ENCODE data around the gene CNGB1.

CNGB1 gene

GRCh38 chr16:58000706-58001676 is 30.1 kb upstream of the CNGB1 start, which contains the start of gene USB1:
TSS of gene USB1 (plus strand) at chr16:58001407. CDS start at chr16:58001484, 77 bp downstream.
- 0% methylated on average over 68 of the region's 81 CpGs for WGBS (ENCODE audit: insufficient coverage)

GRCh38 chr16:57999971-58000705 is 29.2 kb upstream of the CNGB1 start, which contains the start of gene ZNF319:
TSS of gene ZNF319 (minus strand) at chr16:58000672. CDS start at chr16:57998265, 2,407 bp downstream.
- ChIA-PET POLR2A (no interaction called here), CTCF (interaction anchor here (1.2 to 7.7 kb wide), 7 partner anchors 9 to 200 kb away, joined by 3 to 61 read pairs (median 5); no protein-coding TSS in a partner anchor)
- Histone ChIP-seq H3K4me1 (ENCODE audit: control extremely low read depth in 1 of 4, control insufficient read depth in 4 of 4, insufficient read depth in 4 of 4, low read length in 3 of 4) (peaks cover 4 to 35% (median 24%) of the 10 kb centered on the region in 4 experiments), H3K27me3 (replicated peaks in 2 of 5; ENCODE audit: control insufficient read depth in 4 of 5, insufficient read depth in 5 of 5, low read length in 4 of 5) (no peaks in the 10 kb centered on the region), H3K9me3 (ENCODE audit: control extremely low read depth in 1 of 5, control insufficient read depth in 4 of 5, insufficient read depth in 2 of 5, low read depth in 1 of 5, low read length in 4 of 5) (no peaks in the 10 kb centered on the region), H3K4me3 (ENCODE audit: control insufficient read depth in 1 of 7, extremely low read depth in 1 of 7, insufficient read depth in 4 of 7, low read depth in 2 of 7, low read length in 6 of 7) (peak within 1 kb of the TSS; percentile 70 to 89 (median 80)), H3K36me3 (ENCODE audit: control insufficient read depth in 4 of 4, insufficient read depth in 4 of 4, low read length in 3 of 4) (peaks cover 0 to 39% (median 23%) of the 10 kb centered on the region in 4 experiments), H3K27ac (ENCODE audit: insufficient read depth in 1 of 2, low read depth in 1 of 2, low read length in 2 of 2, poor library complexity in 1 of 2, severe bottlenecking in 2 of 2) (peak within 1 kb of the TSS; percentile 33 to 77)
- WGBS (ENCODE audit: insufficient coverage) = 0% methylated on average over 34 of the region's 95 CpGs
- no peak for DNase-seq

More at GRCh38 chr16:58000706-58001676, 30.1 kb upstream of the CNGB1 start, which contains the start of gene USB1:
- Histone ChIP-seq H3K4me1 (ENCODE audit: control extremely low read depth in 1 of 4, control insufficient read depth in 4 of 4, insufficient read depth in 4 of 4, low read length in 3 of 4) (peaks cover 4 to 35% (median 24%) of the 10 kb centered on the region in 4 experiments), H3K9me3 (ENCODE audit: control extremely low read depth in 1 of 5, control insufficient read depth in 4 of 5, insufficient read depth in 2 of 5, low read depth in 1 of 5, low read length in 4 of 5) (no peaks in the 10 kb centered on the region), H3K27me3 (replicated peaks in 2 of 5; ENCODE audit: control insufficient read depth in 4 of 5, insufficient read depth in 5 of 5, low read length in 4 of 5) (no peaks in the 10 kb centered on the region), H3K27ac (ENCODE audit: insufficient read depth in 1 of 2, low read depth in 1 of 2, low read length in 2 of 2, poor library complexity in 1 of 2, severe bottlenecking in 2 of 2) (peak within 1 kb of the TSS in 1 of 2 experiments; percentile 77), H3K4me3 (ENCODE audit: control insufficient read depth in 1 of 7, extremely low read depth in 1 of 7, insufficient read depth in 4 of 7, low read depth in 2 of 7, low read length in 6 of 7) (peak within 1 kb of the TSS; percentile 70 to 89 (median 80)), H3K36me3 (ENCODE audit: control insufficient read depth in 4 of 4, insufficient read depth in 4 of 4, low read length in 3 of 4) (peaks cover 0 to 34% (median 19%) of the 10 kb centered on the region in 4 experiments)
- POLR2A ChIA-PET = no interaction called here
- CTCF ChIA-PET = interaction anchor here (0.7 to 7.7 kb wide), 12 partner anchors 10 to 245 kb away, joined by 3 to 61 read pairs (median 4); no protein-coding TSS in a partner anchor
- peak; percentile 92 to 94 (median 94) for DNase-seq

- POLR2A ChIA-PET = no interaction called here
- peak overlapping the region in 1 of 2 experiments; percentile 68 for H3K27ac ChIP-seq (ENCODE audit: insufficient read depth in 1 of 2, low read depth in 1 of 2, low read length in 2 of 2, poor library complexity in 1 of 2, severe bottlenecking in 2 of 2)
Measured at GRCh38 chr16:57999366-57999970, 28.5 kb upstream of the CNGB1 start.

GRCh38 chr16:57998992-57999365 is 28.1 kb upstream of the CNGB1 start:
- Histone ChIP-seq H3K4me3 (ENCODE audit: control insufficient read depth in 1 of 7, extremely low read depth in 1 of 7, insufficient read depth in 4 of 7, low read depth in 2 of 7, low read length in 6 of 7) (peak overlapping the region in 4 of 7 experiments; percentile 62 to 83 (median 75)), H3K4me1 (ENCODE audit: control extremely low read depth in 1 of 4, control insufficient read depth in 4 of 4, insufficient read depth in 4 of 4, low read length in 3 of 4) (peaks cover 4 to 41% (median 35%) of the 10 kb centered on the region in 4 experiments), H3K9me3 (ENCODE audit: control extremely low read depth in 1 of 5, control insufficient read depth in 4 of 5, insufficient read depth in 2 of 5, low read depth in 1 of 5, low read length in 4 of 5) (no peaks in the 10 kb centered on the region), H3K27me3 (replicated peaks in 2 of 5; ENCODE audit: control insufficient read depth in 4 of 5, insufficient read depth in 5 of 5, low read length in 4 of 5) (no peaks in the 10 kb centered on the region), H3K27ac (ENCODE audit: insufficient read depth in 1 of 2, low read depth in 1 of 2, low read length in 2 of 2, poor library complexity in 1 of 2, severe bottlenecking in 2 of 2) (no peak overlapping the region), H3K36me3 (ENCODE audit: control insufficient read depth in 4 of 4, insufficient read depth in 4 of 4, low read length in 3 of 4) (peaks cover 0 to 42% (median 22%) of the 10 kb centered on the region in 4 experiments)
- ChIA-PET CTCF (interaction anchor here (0.6 to 7.7 kb wide), 4 partner anchors 8 to 123 kb away, joined by 3 to 61 read pairs (median 18); no protein-coding TSS in a partner anchor), POLR2A (no interaction called here)
- DNase-seq = no peak
- WGBS (ENCODE audit: insufficient coverage) = 88% methylated on average over 1 of the region's 3 CpGs

More at GRCh38 chr16:57999366-57999970, 28.5 kb upstream of the CNGB1 start:
- H3K4me1 ChIP-seq (ENCODE audit: control extremely low read depth in 1 of 4, control insufficient read depth in 4 of 4, insufficient read depth in 4 of 4, low read length in 3 of 4) = peaks cover 4 to 41% (median 30%) of the 10 kb centered on the region in 4 experiments
- DNase-seq = peak in 2 of 3 donors; percentile 70 to 71
- H3K27me3 ChIP-seq (replicated peaks in 2 of 5; ENCODE audit: control insufficient read depth in 4 of 5, insufficient read depth in 5 of 5, low read length in 4 of 5) = no peaks in the 10 kb centered on the region
- no peaks in the 10 kb centered on the region for H3K9me3 ChIP-seq (ENCODE audit: control extremely low read depth in 1 of 5, control insufficient read depth in 4 of 5, insufficient read depth in 2 of 5, low read depth in 1 of 5, low read length in 4 of 5)
- peaks cover 0 to 39% (median 23%) of the 10 kb centered on the region in 4 experiments for H3K36me3 ChIP-seq (ENCODE audit: control insufficient read depth in 4 of 4, insufficient read depth in 4 of 4, low read length in 3 of 4)
- CTCF ChIA-PET = interaction anchor here (1.2 to 7.7 kb wide), 7 partner anchors 8 to 200 kb away, joined by 3 to 61 read pairs (median 4); no protein-coding TSS in a partner anchor
- WGBS (ENCODE audit: insufficient coverage) = 3% methylated on average over 5 of the region's 6 CpGs
- peak overlapping the region; percentile 59 to 83 (median 71) for H3K4me3 ChIP-seq (ENCODE audit: control insufficient read depth in 1 of 7, extremely low read depth in 1 of 7, insufficient read depth in 4 of 7, low read depth in 2 of 7, low read length in 6 of 7)

- Histone ChIP-seq H3K4me1 (ENCODE audit: control extremely low read depth in 1 of 4, control insufficient read depth in 4 of 4, insufficient read depth in 4 of 4, low read length in 3 of 4) (peaks cover 4 to 41% (median 36%) of the 10 kb centered on the region in 4 experiments), H3K27ac (ENCODE audit: insufficient read depth in 1 of 2, low read depth in 1 of 2, low read length in 2 of 2, poor library complexity in 1 of 2, severe bottlenecking in 2 of 2) (no peak overlapping the region), H3K9me3 (ENCODE audit: control extremely low read depth in 1 of 5, control insufficient read depth in 4 of 5, insufficient read depth in 2 of 5, low read depth in 1 of 5, low read length in 4 of 5) (no peaks in the 10 kb centered on the region), H3K27me3 (replicated peaks in 2 of 5; ENCODE audit: control insufficient read depth in 4 of 5, insufficient read depth in 5 of 5, low read length in 4 of 5) (no peaks in the 10 kb centered on the region), H3K4me3 (ENCODE audit: control insufficient read depth in 1 of 7, extremely low read depth in 1 of 7, insufficient read depth in 4 of 7, low read depth in 2 of 7, low read length in 6 of 7) (no peak overlapping the region), H3K36me3 (ENCODE audit: control insufficient read depth in 4 of 4, insufficient read depth in 4 of 4, low read length in 3 of 4) (peaks cover 0 to 42% (median 24%) of the 10 kb centered on the region in 4 experiments)
- ChIA-PET CTCF (interaction anchor here (0.6 to 7.7 kb wide), 5 partner anchors 8 to 349 kb away, joined by 3 to 61 read pairs (median 3); no protein-coding TSS in a partner anchor), POLR2A (no interaction called here)
- no peak for DNase-seq
- 73% methylated on average over 1 of the region's 8 CpGs for WGBS (ENCODE audit: insufficient coverage)
Measured at GRCh38 chr16:57998486-57998885, 27.6 kb upstream of the CNGB1 start.

- DNase-seq = no peak
- ChIA-PET CTCF (interaction anchor here (1.1 to 7.7 kb wide), 3 partner anchors 91 to 349 kb away, joined by 3 to 61 read pairs (median 32); no protein-coding TSS in a partner anchor), POLR2A (no interaction called here)
- no peaks in the 10 kb centered on the region for H3K9me3 ChIP-seq (ENCODE audit: control extremely low read depth in 1 of 5, control insufficient read depth in 4 of 5, insufficient read depth in 2 of 5, low read depth in 1 of 5, low read length in 4 of 5)
- peaks cover 4 to 41% (median 36%) of the 10 kb centered on the region in 4 experiments for H3K4me1 ChIP-seq (ENCODE audit: control extremely low read depth in 1 of 4, control insufficient read depth in 4 of 4, insufficient read depth in 4 of 4, low read length in 3 of 4)
- no peak overlapping the region for H3K4me3 ChIP-seq (ENCODE audit: control insufficient read depth in 1 of 7, extremely low read depth in 1 of 7, insufficient read depth in 4 of 7, low read depth in 2 of 7, low read length in 6 of 7)
- no peaks in the 10 kb centered on the region for H3K27me3 ChIP-seq (replicated peaks in 2 of 5; ENCODE audit: control insufficient read depth in 4 of 5, insufficient read depth in 5 of 5, low read length in 4 of 5)
- 97% methylated on average over 36 of the region's 36 CpGs for WGBS (ENCODE audit: insufficient coverage)
- H3K36me3 ChIP-seq (ENCODE audit: control insufficient read depth in 4 of 4, insufficient read depth in 4 of 4, low read length in 3 of 4) = peaks cover 0 to 43% (median 22%) of the 10 kb centered on the region in 4 experiments
- H3K27ac ChIP-seq (ENCODE audit: insufficient read depth in 1 of 2, low read depth in 1 of 2, low read length in 2 of 2, poor library complexity in 1 of 2, severe bottlenecking in 2 of 2) = no peak overlapping the region
Measured at GRCh38 chr16:57997528-57998265, 26.8 kb upstream of the CNGB1 start.
